GM23248 (cell line): ENCODE measurements around the gene EIF2B1.
"Not testable (repeated sequence)": the region's sequence is repeated elsewhere in the genome, so short reads cannot be mapped to it uniquely, and the experiment has no call there.

Experiments
- EZH2 ChIP-seq: fragments of 200-600 bp; sonication (generic); IDR thresholded peaks from 2 replicates; pipeline ENCODE4 v1.6.1; 2018; ENCODE audit warnings: antibody characterized with exemption, mild to moderate bottlenecking; ENCODE audit not compliant: insufficient read depth, poor library complexity, severe bottlenecking
- EZH2phosphoT487 ChIP-seq: fragments of 200-600 bp; sonication (generic); IDR thresholded peaks from 2 replicates; pipeline ENCODE4 v1.6.1; 2018; ENCODE audit warnings: antibody characterized with exemption, moderate library complexity, mild to moderate bottlenecking, low read depth; ENCODE audit not compliant: insufficient read depth

GRCh38 chr12:123578829-123579228, 54.7 kb downstream of the EIF2B1 start:
- TF ChIP-seq EZH2phosphoT487, EZH2: not testable (repeated sequence)
